ENCODE measurements around the gene MISFA. TPM values are rescaled to one million over a fixed set of nuclear protein-coding genes. Genes with fewer than 3 reads are reported as not detected.

MISFA gene
- total RNA-seq, 1 donor from 2014 or later, result 1.6 TPM

GRCh38 chr11:18614667-18615066 lies 15.1 kb downstream of the MISFA start:
- Histone ChIP-seq H3K36me3 (peaks cover 4% of the 10 kb centered on the region), H4K20me1 (ENCODE audit: low read depth) (no peaks in the 10 kb centered on the region), H3K27ac (no peak overlapping the region), H3K4me1 (no peaks in the 10 kb centered on the region), H3K4me3 (no peak overlapping the region), H3K9me3 (ENCODE audit: low read depth) (no peaks in the 10 kb centered on the region), H3K4me2 (no peak overlapping the region), H3K79me2 (ENCODE audit: low read depth) (peaks cover 27% of the 10 kb centered on the region), H3K9ac (no peak overlapping the region), H3K27me3 (no peaks in the 10 kb centered on the region), H3F3A (ENCODE audit: low read depth) (no peaks in the 10 kb centered on the region), H2AFZ (replicated peaks) (no peak overlapping the region)
- no peak overlapping the region for H3K27ac Mint-ChIP-seq
- peaks cover 16% of the 10 kb centered on the region for H3K36me3 Mint-ChIP-seq
- no peak for DNase-seq (ENCODE audit: low spot score)
- H3K9me3 Mint-ChIP-seq, result no peaks in the 10 kb centered on the region
- TF ChIP-seq, protein P1, sequence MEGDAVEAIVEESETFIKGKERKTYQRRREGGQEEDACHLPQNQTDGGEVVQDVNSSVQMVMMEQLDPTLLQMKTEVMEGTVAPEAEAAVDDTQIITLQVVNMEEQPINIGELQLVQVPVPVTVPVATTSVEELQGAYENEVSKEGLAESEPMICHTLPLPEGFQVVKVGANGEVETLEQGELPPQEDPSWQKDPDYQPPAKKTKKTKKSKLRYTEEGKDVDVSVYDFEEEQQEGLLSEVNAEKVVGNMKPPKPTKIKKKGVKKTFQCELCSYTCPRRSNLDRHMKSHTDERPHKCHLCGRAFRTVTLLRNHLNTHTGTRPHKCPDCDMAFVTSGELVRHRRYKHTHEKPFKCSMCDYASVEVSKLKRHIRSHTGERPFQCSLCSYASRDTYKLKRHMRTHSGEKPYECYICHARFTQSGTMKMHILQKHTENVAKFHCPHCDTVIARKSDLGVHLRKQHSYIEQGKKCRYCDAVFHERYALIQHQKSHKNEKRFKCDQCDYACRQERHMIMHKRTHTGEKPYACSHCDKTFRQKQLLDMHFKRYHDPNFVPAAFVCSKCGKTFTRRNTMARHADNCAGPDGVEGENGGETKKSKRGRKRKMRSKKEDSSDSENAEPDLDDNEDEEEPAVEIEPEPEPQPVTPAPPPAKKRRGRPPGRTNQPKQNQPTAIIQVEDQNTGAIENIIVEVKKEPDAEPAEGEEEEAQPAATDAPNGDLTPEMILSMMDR (IDR thresholded peaks at IDR 0.05), result no peak
- TF ChIP-seq EZH2phosphoT487 (IDR thresholded peaks at IDR 0.05) (no peak), EZH2 (IDR thresholded peaks at IDR 0.05) (no peak)
- H3K4me1 Mint-ChIP-seq, result no peaks in the 10 kb centered on the region
- no peaks in the 10 kb centered on the region for H3K27me3 Mint-ChIP-seq (ENCODE audit: insufficient read depth, low read depth)
- no peak overlapping the region for H3K4me3 Mint-ChIP-seq

- Histone ChIP-seq H3K9ac (no peak overlapping the region), H3K36me3 (peaks cover 4% of the 10 kb centered on the region), H3K4me2 (no peak overlapping the region), H3K79me2 (ENCODE audit: low read depth) (peaks cover 37% of the 10 kb centered on the region), H3K27me3 (no peaks in the 10 kb centered on the region), H2AFZ (replicated peaks) (no peak overlapping the region), H3F3A (ENCODE audit: low read depth) (no peaks in the 10 kb centered on the region), H3K9me3 (ENCODE audit: low read depth) (no peaks in the 10 kb centered on the region), H3K4me3 (no peak overlapping the region), H3K4me1 (no peaks in the 10 kb centered on the region), H3K27ac (no peak overlapping the region), H4K20me1 (ENCODE audit: low read depth) (no peaks in the 10 kb centered on the region)
- TF ChIP-seq, protein P1 (IDR thresholded peaks at IDR 0.05), result no peak
- TF ChIP-seq EZH2 (IDR thresholded peaks at IDR 0.05), result no peak
- TF ChIP-seq EZH2phosphoT487 (IDR thresholded peaks at IDR 0.05), result no peak
- peaks cover 11% of the 10 kb centered on the region for H3K36me3 Mint-ChIP-seq
- no peaks in the 10 kb centered on the region for H3K4me1 Mint-ChIP-seq
- H3K27me3 Mint-ChIP-seq (ENCODE audit: insufficient read depth, low read depth), result no peaks in the 10 kb centered on the region
- no peak for DNase-seq (ENCODE audit: low spot score)
- no peaks in the 10 kb centered on the region for H3K9me3 Mint-ChIP-seq
- H3K4me3 Mint-ChIP-seq, result no peak overlapping the region
- no peak overlapping the region for H3K27ac Mint-ChIP-seq
Measured at GRCh38 chr11:18615628-18616392, 16.2 kb downstream of the MISFA start.

DNA sequence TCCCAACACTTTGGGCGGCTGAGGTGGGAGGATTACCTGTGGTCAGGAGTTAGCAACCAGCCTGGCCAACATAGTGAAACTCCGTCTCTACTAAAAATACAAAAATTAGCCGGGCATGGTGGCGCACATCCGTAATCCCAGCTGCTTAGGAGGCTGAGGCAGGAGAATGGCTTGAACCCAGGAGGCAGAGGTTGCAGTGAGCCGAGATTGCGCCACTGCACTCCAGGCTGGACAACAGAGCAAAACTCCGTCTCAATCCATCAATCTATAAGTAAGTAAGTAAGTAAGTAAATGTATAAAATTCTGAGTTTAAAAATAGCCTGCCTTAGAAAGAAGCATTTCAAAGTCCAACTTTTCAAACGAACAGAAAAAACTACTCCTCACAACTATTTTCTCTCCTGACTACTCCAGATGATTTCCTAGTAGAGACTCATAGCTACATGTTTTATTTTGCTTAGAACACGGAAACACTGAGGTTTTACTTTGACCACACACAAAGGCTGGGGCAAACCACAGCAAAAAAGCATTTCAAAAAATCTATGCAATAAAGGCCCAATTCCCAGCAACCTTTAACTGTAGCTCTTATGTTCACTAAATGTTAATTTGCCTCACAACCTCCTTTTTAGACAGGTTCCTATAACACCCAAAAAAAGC lies 18.2 kb downstream of the MISFA start:
- H3F3A ChIP-seq (ENCODE audit: low read depth), result no peaks in the 10 kb centered on the region
- no peak overlapping the region for H3K4me3 ChIP-seq
- Mint-ChIP-seq H3K36me3 (peaks cover 11% of the 10 kb centered on the region), H3K9me3 (no peaks in the 10 kb centered on the region), H3K4me1 (no peaks in the 10 kb centered on the region), H3K27me3 (ENCODE audit: insufficient read depth, low read depth) (no peaks in the 10 kb centered on the region), H3K27ac (no peak overlapping the region), H3K4me3 (no peak overlapping the region)
- peaks cover 55% of the 10 kb centered on the region for H3K79me2 ChIP-seq (ENCODE audit: low read depth)
- H3K9me3 ChIP-seq (ENCODE audit: low read depth), result no peaks in the 10 kb centered on the region
- TF ChIP-seq EZH2phosphoT487 (IDR thresholded peaks at IDR 0.05) (no peak), EZH2 (IDR thresholded peaks at IDR 0.05) (no peak)
- TF ChIP-seq, protein P1 (IDR thresholded peaks at IDR 0.05), result no peak
- no peak overlapping the region for H2AFZ ChIP-seq (replicated peaks)
- no peaks in the 10 kb centered on the region for H3K27me3 ChIP-seq
- H4K20me1 ChIP-seq (ENCODE audit: low read depth), result no peaks in the 10 kb centered on the region
- no peak overlapping the region for H3K4me2 ChIP-seq
- no peak for DNase-seq (ENCODE audit: low spot score)
- H3K36me3 ChIP-seq, result no peaks in the 10 kb centered on the region
- no peak overlapping the region for H3K27ac ChIP-seq
- H3K4me1 ChIP-seq, result no peaks in the 10 kb centered on the region
- H3K9ac ChIP-seq, result no peak overlapping the region

All from neural progenitor cell (in vitro differentiated cells).